Endothelial cell of umbilical vein (primary cell): ENCODE results near the gene SEPTIN5. TPM values are rescaled to one million over a fixed set of nuclear protein-coding genes. Genes with fewer than 3 reads are reported as not detected.

Experiments used
- BruUV-seq: library from RNA; stranded (reverse); fragments of 400-500 nt; replicated peaks from 2 replicates; lab custom pipeline; 2021; lab: Mats Ljungman, UMichigan
- CTCF ChIA-PET: fragments of 300-600, 350-600 bp; sonication (Branson Sonifier 250); formaldehyde crosslinking; loops from one replicate; lab custom pipeline; 2021; ENCODE audit warnings: antibody characterized with exemption, inconsistent platforms; lab: Charles Lee
- POLR2A ChIA-PET: fragments of 300-600, 350-600 bp; sonication (Branson Sonifier 250); formaldehyde crosslinking; loops from one replicate; lab custom pipeline; 2021; ENCODE audit warnings: antibody characterized with exemption, inconsistent platforms; lab: Charles Lee
- DNase-seq: peaks from one replicate; pipeline ENCODE4 v3.0.0-alpha.2; 2011; ENCODE audit warnings: low read depth, low spot score
- FAIRE-seq: peaks from 2 replicates; lab custom pipeline; 2011; peaks lifted over from hg19 to GRCh38; lab: Jason Lieb, UNC
- H2AFZ ChIP-seq: 2 replicates; pipeline ENCODE4 v1.6.0; 2012; ENCODE audit warnings: low read depth, low read length, control low read depth, inconsistent platforms
- H3K27ac ChIP-seq: 2 replicates; pipeline ENCODE4 v1.5.1; 2011; ENCODE audit warnings: low read depth, mild to moderate bottlenecking, control low read depth, low read length, moderate library complexity; ENCODE audit not compliant: insufficient read depth
- H3K27me3 ChIP-seq, 2 experiments: 2 replicates each; pipeline versions ENCODE4 v1.6.0 to v1.6.1; 2011; ENCODE audit warnings: low read length in 2 of 2, mixed read lengths in 1 of 2; ENCODE audit not compliant: control insufficient read depth in 2 of 2, insufficient read depth in 2 of 2
- H3K36me3 ChIP-seq, 2 experiments: 2 replicates in 1 of 2; 3 replicates in 1 of 2; pipeline ENCODE4 v1.5.1; 2011; ENCODE audit warnings: low read length in 2 of 2, mild to moderate bottlenecking in 1 of 2, moderate library complexity in 1 of 2; ENCODE audit not compliant: control insufficient read depth in 2 of 2, insufficient read depth in 2 of 2; ENCODE audit errors: extremely low read depth in 1 of 2
- H3K4me1 ChIP-seq: 3 replicates; pipeline ENCODE4 v1.5.1; 2011; ENCODE audit warnings: mild to moderate bottlenecking, low read length; ENCODE audit not compliant: control insufficient read depth, insufficient read depth; ENCODE audit errors: extremely low read depth
- H3K4me2 ChIP-seq: 2 replicates; pipeline ENCODE4 v1.6.1; 2011; ENCODE audit warnings: low read length, control low read depth, mixed read lengths; ENCODE audit not compliant: insufficient read depth
- H3K4me3 ChIP-seq, 3 experiments: fragments of 200-600 bp in 1 of 3; sonication (generic), shearing (Covaris generic) in 1 of 3; replicated peaks in 1 of 3; 2 replicates each; pipeline ENCODE4 v1.5.1; 2011 to 2016; ENCODE audit warnings: control low read depth in 3 of 3, low read length in 3 of 3, mild to moderate bottlenecking in 2 of 3, inconsistent platforms in 1 of 3, low read depth in 1 of 3, moderate library complexity in 1 of 3; ENCODE audit not compliant: insufficient read depth in 1 of 3
- H3K79me2 ChIP-seq: 2 replicates; pipeline ENCODE4 v1.6.0; 2012; ENCODE audit warnings: low read length, inconsistent platforms; ENCODE audit not compliant: control insufficient read depth, insufficient read depth
- H3K9ac ChIP-seq: replicated peaks from 2 replicates; pipeline ENCODE3; 2011; ENCODE audit warnings: low read length, control low read depth; ENCODE audit not compliant: insufficient read depth; ENCODE audit errors: extremely low read depth
- H3K9me1 ChIP-seq: replicated peaks from 3 replicates; pipeline ENCODE4 v1.6.0; 2011; ENCODE audit warnings: mild to moderate bottlenecking, low read length; ENCODE audit not compliant: control insufficient read depth, insufficient read depth; ENCODE audit errors: extremely low read depth
- H3K9me3 ChIP-seq: replicated peaks from 2 replicates; pipeline ENCODE4 v1.5.1; 2012; ENCODE audit warnings: low read length, inconsistent platforms; ENCODE audit not compliant: control insufficient read depth, insufficient read depth
- H4K20me1 ChIP-seq: replicated peaks from 2 replicates; pipeline ENCODE3; 2011; ENCODE audit warnings: mild to moderate bottlenecking, low read length; ENCODE audit not compliant: control insufficient read depth, insufficient read depth; ENCODE audit errors: extremely low read depth
- EZH2 ChIP-seq: IDR thresholded peaks from 2 replicates; pipeline ENCODE4 v1.6.1; 2012; ENCODE audit warnings: borderline replicate concordance, low read depth, mild to moderate bottlenecking, moderate library complexity, low read length, inconsistent platforms; ENCODE audit not compliant: severe bottlenecking
- FOS ChIP-seq: IDR thresholded peaks from 2 replicates; pipeline ENCODE4 v1.6.1; 2011; ENCODE audit warnings: mild to moderate bottlenecking, low read length, moderate library complexity, borderline replicate concordance; ENCODE audit not compliant: insufficient read depth
- GATA2 ChIP-seq: IDR thresholded peaks from 2 replicates; pipeline ENCODE4 v1.7.0; 2011; ENCODE audit warnings: low read depth, mild to moderate bottlenecking, moderate library complexity, mixed read lengths, low read length; ENCODE audit not compliant: insufficient read length, insufficient read depth
- JUN ChIP-seq: IDR thresholded peaks from 2 replicates; pipeline ENCODE4 v1.6.1; 2011; ENCODE audit warnings: borderline replicate concordance, low read depth; ENCODE audit not compliant: insufficient read length, insufficient read depth
- MYC ChIP-seq: IDR thresholded peaks from one replicate; pipeline ENCODE4 v1.6.1; 2011; ENCODE audit warnings: mild to moderate bottlenecking, low read depth, low read length
- POLR2A ChIP-seq: IDR thresholded peaks from 2 replicates; pipeline ENCODE4 v1.6.1; 2012; ENCODE audit warnings: low read depth, mild to moderate bottlenecking, control low read depth, low read length
- POLR2AphosphoS5 ChIP-seq: IDR thresholded peaks from 2 replicates; pipeline ENCODE4 v1.6.1; 2012; ENCODE audit warnings: low read depth, mild to moderate bottlenecking, control low read depth, low read length, moderate library complexity; ENCODE audit not compliant: insufficient read depth
- dilution Hi-C: fragments of 300-500 bp; cut with MboI; formaldehyde crosslinking; loops from one replicate; pipeline ENCODE4 v1.15.0; 2019; ENCODE audit warnings: low sequenced_read_pairs; ENCODE audit not compliant: extremely low pct_ligation_motif_present
- intact Hi-C: fragments of 100-400 bp; cut with micrococcal nuclease; formaldehyde crosslinking; loops from one replicate; pipeline ENCODE4 v1.10.0; 2022
- polyA plus RNA-seq, 4 experiments: library from polyadenylated mRNA; depleted of rRNA in 3 of 4; stranded (reverse) in 3 of 4; unstranded in 1 of 4; fragments of >200 nt; gene quantifications; 2 replicates each; pipeline versions ENCODE4 v1.2.1 to v1.2.3, GENCODE V29; 2011 to 2012; ENCODE audit warnings: missing spikeins in 1 of 4
- total RNA-seq: library from RNA; stranded (reverse); gene quantifications from 2 replicates; pipeline ENCODE4 v1.2.3, GENCODE V29; 2021
- TF ChIP-seq, protein P1 (sequence below), 2 donors: IDR thresholded peaks; 1 replicate in 1 of 2; 2 replicates in 1 of 2; pipeline ENCODE4 v1.5.1; 2011; ENCODE audit warnings: low read length in 2 of 2, mild to moderate bottlenecking in 2 of 2, moderate library complexity in 2 of 2, control low read depth in 1 of 2, inconsistent platforms in 1 of 2, low read depth in 1 of 2; ENCODE audit not compliant: insufficient read depth in 1 of 2; ENCODE audit errors: extremely low read depth in 1 of 2
- TF ChIP-seq, protein P2 (sequence below): IDR thresholded peaks from 2 replicates; pipeline ENCODE4 v1.6.1; 2011; ENCODE audit not compliant: insufficient read depth, insufficient read length

SEPTIN5 gene
- total and polyA plus RNA-seq, 2 donors (not counting 3 experiments of a cell fraction or from before 2014, with no cell fraction given): 31.1 to 35.8 TPM

DNA sequence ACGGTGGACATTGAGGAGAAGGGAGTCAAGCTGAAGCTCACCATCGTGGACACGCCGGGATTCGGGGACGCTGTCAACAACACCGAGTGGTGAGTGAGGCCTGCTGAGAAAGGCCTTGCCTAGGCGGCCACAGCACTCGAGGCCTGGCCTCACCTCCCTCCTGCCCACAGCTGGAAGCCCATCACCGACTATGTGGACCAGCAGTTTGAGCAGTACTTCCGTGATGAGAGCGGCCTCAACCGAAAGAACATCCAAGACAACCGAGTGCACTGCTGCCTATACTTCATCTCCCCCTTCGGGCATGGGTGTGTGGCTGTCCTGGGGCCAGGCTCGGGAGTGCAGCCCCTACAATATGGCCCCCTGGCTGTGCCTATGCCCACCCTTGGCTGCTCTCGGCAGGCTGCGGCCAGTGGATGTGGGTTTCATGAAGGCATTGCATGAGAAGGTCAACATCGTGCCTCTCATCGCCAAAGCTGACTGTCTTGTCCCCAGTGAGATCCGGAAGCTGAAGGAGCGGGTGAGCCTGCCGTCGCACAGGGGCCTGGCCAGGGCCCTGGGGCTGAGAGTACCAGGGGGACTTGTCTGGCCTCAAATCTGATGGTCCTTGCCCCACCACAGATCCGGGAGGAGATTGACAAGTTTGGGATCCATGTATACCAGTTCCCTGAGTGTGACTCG, 6.0 kb downstream of the SEPTIN5 start:
- Histone ChIP-seq H3K27me3 (peaks cover 0 to 2% of the 10 kb centered on the region in 2 experiments), H2AFZ (no peak overlapping the region), H4K20me1 (no peaks in the 10 kb centered on the region), H3K4me3 (no peak overlapping the region), H3K4me1 (peaks cover 9% of the 10 kb centered on the region), H3K9me1 (no peaks in the 10 kb centered on the region), H3K9ac (no peak overlapping the region), H3K36me3 (peaks cover 0 to 14% of the 10 kb centered on the region in 2 experiments), H3K9me3 (no peaks in the 10 kb centered on the region), H3K79me2 (no peaks in the 10 kb centered on the region), H3K27ac (no peak overlapping the region), H3K4me2 (no peak overlapping the region)
- DNase-seq (no peak), FAIRE-seq (no peak)
- POLR2A ChIA-PET: no interaction called here
- CTCF ChIA-PET: interaction anchor here (0.9 to 2.6 kb wide), 3 partner anchors 10 to 190 kb away, joined by 3 to 16 read pairs (median 5); no protein-coding TSS in a partner anchor
- TSS peak; percentile 14 for BruUV-seq
- intact Hi-C loops: no loop called here
- dilution Hi-C loops: no loop called here
- TF ChIP-seq POLR2A: no peak
- no peak for TF ChIP-seq POLR2AphosphoS5

DNA sequence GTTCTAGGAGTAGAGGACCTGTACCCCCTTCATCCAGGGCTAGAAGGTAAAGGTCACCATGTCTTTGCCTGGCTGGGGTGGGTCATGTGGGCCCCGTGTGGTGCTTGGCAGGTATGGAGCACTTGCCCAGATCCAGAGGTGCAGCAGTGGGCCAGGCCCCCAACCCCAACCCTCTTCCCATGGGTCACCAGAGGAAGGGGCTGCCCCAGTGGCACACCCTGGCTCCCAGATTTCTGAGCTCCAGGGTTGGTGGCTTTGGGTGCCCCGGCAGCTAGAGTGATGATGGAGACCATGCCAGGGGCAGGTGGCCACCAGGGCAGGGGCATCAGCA, 6.7 kb downstream of the SEPTIN5 start:
- Histone ChIP-seq H3K4me3 (no peak overlapping the region), H3K9me3 (no peaks in the 10 kb centered on the region), H2AFZ (no peak overlapping the region), H3K4me2 (no peak overlapping the region), H3K27ac (no peak overlapping the region), H3K27me3 (peaks cover 0 to 2% of the 10 kb centered on the region in 2 experiments), H3K36me3 (peaks cover 0 to 14% of the 10 kb centered on the region in 2 experiments), H3K4me1 (peaks cover 9% of the 10 kb centered on the region), H3K9ac (no peak overlapping the region), H3K79me2 (no peaks in the 10 kb centered on the region), H3K9me1 (no peaks in the 10 kb centered on the region), H4K20me1 (no peaks in the 10 kb centered on the region)
- dilution Hi-C loops (no loop called here), intact Hi-C loops (no loop called here)
- BruUV-seq: no TSS peak
- CTCF ChIA-PET: interaction anchor here (2.6 kb wide), 1 partner anchor 10 kb away, joined by 16 read pairs; no protein-coding TSS in a partner anchor
- no peak for FAIRE-seq
- TF ChIP-seq GATA2 (no peak), JUN (no peak), MYC (no peak), EZH2 (no peak), POLR2AphosphoS5 (no peak), FOS (no peak), POLR2A (no peak)
- TF ChIP-seq, protein P1, sequence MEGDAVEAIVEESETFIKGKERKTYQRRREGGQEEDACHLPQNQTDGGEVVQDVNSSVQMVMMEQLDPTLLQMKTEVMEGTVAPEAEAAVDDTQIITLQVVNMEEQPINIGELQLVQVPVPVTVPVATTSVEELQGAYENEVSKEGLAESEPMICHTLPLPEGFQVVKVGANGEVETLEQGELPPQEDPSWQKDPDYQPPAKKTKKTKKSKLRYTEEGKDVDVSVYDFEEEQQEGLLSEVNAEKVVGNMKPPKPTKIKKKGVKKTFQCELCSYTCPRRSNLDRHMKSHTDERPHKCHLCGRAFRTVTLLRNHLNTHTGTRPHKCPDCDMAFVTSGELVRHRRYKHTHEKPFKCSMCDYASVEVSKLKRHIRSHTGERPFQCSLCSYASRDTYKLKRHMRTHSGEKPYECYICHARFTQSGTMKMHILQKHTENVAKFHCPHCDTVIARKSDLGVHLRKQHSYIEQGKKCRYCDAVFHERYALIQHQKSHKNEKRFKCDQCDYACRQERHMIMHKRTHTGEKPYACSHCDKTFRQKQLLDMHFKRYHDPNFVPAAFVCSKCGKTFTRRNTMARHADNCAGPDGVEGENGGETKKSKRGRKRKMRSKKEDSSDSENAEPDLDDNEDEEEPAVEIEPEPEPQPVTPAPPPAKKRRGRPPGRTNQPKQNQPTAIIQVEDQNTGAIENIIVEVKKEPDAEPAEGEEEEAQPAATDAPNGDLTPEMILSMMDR (IDR thresholded peaks at IDR 0.05; ENCODE audit: extremely low read depth in 1 of 2, insufficient read depth in 1 of 2, low read depth in 1 of 2, low read length in 2 of 2): no peak
- TF ChIP-seq, protein P2, sequence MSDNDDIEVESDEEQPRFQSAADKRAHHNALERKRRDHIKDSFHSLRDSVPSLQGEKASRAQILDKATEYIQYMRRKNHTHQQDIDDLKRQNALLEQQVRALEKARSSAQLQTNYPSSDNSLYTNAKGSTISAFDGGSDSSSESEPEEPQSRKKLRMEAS: no peak
- DNase-seq: no peak
- POLR2A ChIA-PET: no interaction called here
